GM20431 (cell line): ENCODE results near the gene PLA2G7.

Experiments
- in situ Hi-C: fragments of 300-500 bp; cut with MseI, MboI; formaldehyde crosslinking; loops from one replicate; pipeline ENCODE4 v1.15.0; 2020; ENCODE audit warnings: low sequenced_read_pairs; ENCODE audit not compliant: unreplicated experiment

PLA2G7 gene

DNA sequence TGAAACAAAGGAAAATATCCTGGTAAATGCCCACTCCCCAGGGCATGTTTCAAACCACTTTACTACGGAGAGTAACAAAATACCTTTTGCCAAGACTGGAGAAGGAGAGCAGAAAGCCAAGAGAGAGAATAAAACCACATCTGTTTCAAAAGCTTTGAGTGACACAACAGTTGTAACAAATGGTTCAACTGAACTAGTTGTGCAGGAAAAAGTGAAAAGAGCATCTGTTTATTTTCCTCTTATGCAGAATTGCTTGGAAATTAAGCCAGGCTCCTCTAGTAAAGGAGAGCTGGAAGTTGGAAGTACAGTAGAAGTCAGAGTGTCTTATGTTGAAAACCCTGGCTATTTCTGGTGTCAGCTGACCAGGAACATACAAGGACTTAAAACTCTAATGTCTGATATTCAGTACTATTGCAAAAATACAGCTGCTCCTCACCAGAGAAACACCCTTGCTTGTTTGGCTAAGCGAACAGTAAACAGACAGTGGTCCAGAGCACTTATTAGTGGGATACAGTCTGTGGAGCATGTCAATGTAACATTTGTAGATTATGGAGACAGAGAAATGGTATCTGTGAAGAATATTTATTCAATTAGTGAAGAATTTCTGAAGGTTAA, 44.9 kb downstream of the PLA2G7 start:
- in situ Hi-C loops, result no loop called here

DNA sequence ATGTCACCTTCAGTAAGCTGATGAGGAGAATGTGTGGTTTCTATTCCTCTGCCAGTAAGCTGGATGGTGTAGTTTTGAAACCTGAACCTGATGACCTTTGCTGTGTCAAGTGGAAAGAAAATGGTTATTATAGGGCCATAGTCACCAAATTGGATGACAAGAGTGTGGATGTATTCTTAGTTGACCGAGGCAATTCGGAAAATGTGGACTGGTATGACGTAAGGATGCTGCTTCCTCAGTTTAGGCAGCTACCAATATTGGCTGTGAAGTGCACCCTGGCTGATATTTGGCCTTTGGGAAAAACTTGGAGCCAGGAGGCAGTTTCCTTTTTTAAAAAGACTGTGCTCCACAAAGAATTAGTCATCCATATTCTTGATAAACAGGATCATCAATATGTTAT, 45.5 kb downstream of the PLA2G7 start:
- in situ Hi-C loops, result no loop called here

GRCh38 chr6:46688966-46689335, 46.2 kb downstream of the PLA2G7 start:
- in situ Hi-C loops, result no loop called here

- in situ Hi-C loops, result no loop called here
Observed at GRCh38 chr6:46688117-46688965, 46.8 kb downstream of the PLA2G7 start.

DNA sequence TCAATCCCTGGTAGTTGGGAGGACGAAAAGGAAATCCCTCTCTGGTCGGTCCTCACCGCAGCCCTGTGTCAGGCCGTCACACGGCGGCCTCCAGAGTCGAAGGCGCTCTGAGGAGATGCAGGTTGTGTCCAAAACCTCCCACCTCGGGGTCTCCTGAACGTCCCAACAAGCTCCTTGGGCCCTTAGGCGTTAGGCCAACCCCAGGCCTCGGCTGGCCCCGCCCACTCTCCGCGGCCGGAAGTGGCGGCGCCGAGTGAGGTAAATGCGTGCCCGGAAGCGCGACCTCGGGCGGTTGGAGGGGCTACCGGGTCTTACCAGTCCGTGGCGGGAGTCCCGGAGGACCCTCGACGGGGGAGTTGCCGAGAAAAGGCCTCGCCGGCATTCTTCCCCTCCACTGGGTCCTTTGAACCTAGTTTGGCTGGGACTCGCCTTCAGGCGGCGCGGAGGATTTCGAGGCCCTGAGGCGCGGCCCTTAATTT, 47.5 kb downstream of the PLA2G7 start, which contains the start of gene TDRD6:
Gene TDRD6 (plus strand): TSS at position 267 of the 479 bp plus-strand sequence. CDS start 244 bp downstream, outside the sequence.
- in situ Hi-C loops, result no loop called here

DNA sequence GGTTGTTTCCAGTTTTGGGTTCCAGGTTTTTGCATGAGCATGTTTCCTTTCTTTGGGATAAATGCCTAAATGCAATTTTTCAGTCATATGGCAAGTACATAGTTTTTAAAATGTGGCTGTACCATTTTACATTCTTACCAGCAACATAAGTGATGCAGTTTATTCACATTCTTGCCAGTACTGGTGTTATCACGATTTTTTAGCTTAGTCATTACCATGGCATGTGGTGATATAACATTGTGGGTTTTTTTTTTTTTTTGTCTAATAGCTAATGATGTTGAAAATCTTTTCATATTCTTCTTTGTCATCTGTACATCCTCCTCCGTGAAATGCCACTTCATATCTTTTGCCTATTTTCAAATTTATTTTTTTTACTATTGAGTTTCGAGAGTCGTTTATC, 50.4 kb downstream of the PLA2G7 start:
- in situ Hi-C loops, result no loop called here

- in situ Hi-C loops, result no loop called here
Observed at GRCh38 chr6:46677314-46677654, 57.9 kb downstream of the PLA2G7 start.

GRCh38 chr6:46676604-46677313, 58.4 kb downstream of the PLA2G7 start:
- in situ Hi-C loops, result no loop called here

- in situ Hi-C loops, result no loop called here
Observed at GRCh38 chr6:46674410-46674809, 60.8 kb downstream of the PLA2G7 start.

DNA sequence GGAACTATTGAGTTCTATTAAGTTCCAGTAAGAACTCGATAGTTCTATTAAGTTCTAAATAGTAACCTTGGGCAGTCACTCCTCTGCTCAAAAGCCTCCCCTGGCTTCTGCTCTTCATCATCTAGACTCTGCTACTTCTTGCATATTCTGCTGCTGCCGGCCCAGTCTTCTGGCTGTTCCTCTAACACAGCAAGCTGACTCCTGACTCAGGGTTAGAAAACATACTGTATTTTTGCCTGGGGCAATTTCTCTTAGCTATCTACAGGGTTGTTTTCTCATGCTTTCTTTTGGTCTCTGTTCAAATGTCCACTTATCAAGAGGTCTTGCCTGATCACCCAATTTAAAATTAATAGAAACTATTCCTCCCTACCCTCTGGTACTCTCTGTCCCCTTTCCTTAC, 67.8 kb downstream of the PLA2G7 start:
- in situ Hi-C loops, result no loop called here

GRCh38 chr6:46661483-46661882, 73.7 kb downstream of the PLA2G7 start:
- in situ Hi-C loops, result no loop called here

DNA sequence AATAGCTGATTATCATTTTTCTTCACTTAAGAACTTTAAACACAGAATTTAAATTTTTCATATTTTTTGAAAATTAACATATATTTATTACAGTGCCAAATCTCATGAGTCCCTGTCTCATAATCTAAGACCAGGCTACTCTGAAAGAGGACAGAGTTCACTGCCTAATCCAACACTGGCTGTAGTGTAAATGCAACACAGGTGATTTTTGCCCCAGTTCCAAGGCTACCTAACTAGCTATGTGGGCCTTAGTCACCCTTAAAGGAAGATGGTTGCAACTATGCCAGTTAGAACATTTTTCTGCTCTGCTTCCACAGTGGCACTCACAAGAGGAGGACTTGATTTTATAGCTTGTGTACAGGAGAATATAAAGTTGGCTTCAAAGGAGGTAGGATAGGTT, 77.5 kb downstream of the PLA2G7 start:
- in situ Hi-C loops, result no loop called here

DNA sequence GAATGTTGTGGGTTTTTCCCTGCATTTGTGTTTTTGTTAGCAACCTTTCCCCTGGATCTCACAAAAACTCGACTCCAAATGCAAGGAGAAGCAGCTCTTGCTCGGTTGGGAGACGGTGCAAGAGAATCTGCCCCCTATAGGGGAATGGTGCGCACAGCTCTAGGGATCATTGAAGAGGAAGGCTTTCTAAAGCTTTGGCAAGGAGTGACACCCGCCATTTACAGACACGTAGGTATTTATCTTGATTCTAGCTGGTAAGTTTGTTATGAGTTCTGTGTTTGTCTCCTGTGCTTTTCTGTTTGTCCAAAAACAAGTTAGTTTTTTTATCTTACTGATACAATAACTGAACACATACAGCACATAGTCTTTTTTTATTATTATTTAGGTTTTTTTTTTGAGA, 79.4 kb downstream of the PLA2G7 start:
- in situ Hi-C loops, result no loop called here
